H1 (cell line): ENCODE results near the gene PEPD.

ENCODE experiments used
- CBX5 ChIP-seq: fragments of 300-800, 300-1000 bp; sonication (generic); IDR thresholded peaks from 2 replicates; pipeline ENCODE4 v1.7.1; 2016; ENCODE audit warnings: antibody characterized with exemption, low read length, low read depth
- CBX8 ChIP-seq: fragments of 300-800, 300-1000 bp; sonication (generic); IDR thresholded peaks from 2 replicates; pipeline ENCODE4 v1.7.1; 2016; ENCODE audit warnings: low read depth, low read length, borderline replicate concordance
- CEBPB ChIP-seq: IDR thresholded peaks from 2 replicates; pipeline ENCODE4 v1.6.1; 2012; ENCODE audit warnings: low read depth, low read length
- POLR2A ChIP-seq, 2 experiments: IDR thresholded peaks; 1 replicate in 1 of 2; 2 replicates in 1 of 2; pipeline ENCODE4 v1.6.1; 2011; ENCODE audit warnings: low read depth in 2 of 2, low read length in 2 of 2, mild to moderate bottlenecking in 2 of 2; ENCODE audit errors: control extremely low read depth in 1 of 2
- POLR2AphosphoS5 ChIP-seq: IDR thresholded peaks from 2 replicates; pipeline ENCODE4 v1.6.1; 2011; ENCODE audit warnings: low read depth, low read length
- RFX5 ChIP-seq: IDR thresholded peaks from 2 replicates; pipeline ENCODE4 v1.6.1; 2011; ENCODE audit warnings: low read depth, low read length, improper control_type of control experiment, borderline replicate concordance
- RNF2 ChIP-seq: fragments of 200-900, 300-1000 bp; sonication (generic); IDR thresholded peaks from 2 replicates; pipeline ENCODE4 v1.7.1; 2016; ENCODE audit warnings: borderline replicate concordance, low read depth, mild to moderate bottlenecking, antibody characterized with exemption, low read length; ENCODE audit not compliant: poor library complexity, severe bottlenecking; ENCODE audit errors: missing control alignments
- SIN3A ChIP-seq, 2 experiments: IDR thresholded peaks in 1 of 2; conservative IDR thresholded peaks in 1 of 2; 2 replicates each; pipeline ENCODE4 v1.6.1; 2011 to 2012; ENCODE audit warnings: low read length in 2 of 2, improper control_type of control experiment in 1 of 2, low read depth in 1 of 2, mild to moderate bottlenecking in 1 of 2
- ZNF274 ChIP-seq: IDR thresholded peaks from 2 replicates; pipeline ENCODE4 v1.7.0; 2012; ENCODE audit warnings: low read length, borderline replicate concordance; ENCODE audit errors: extremely low read depth
- TF ChIP-seq, protein P1 (sequence below), 3 experiments: IDR thresholded peaks; 1 replicate in 2 of 3; 2 replicates in 1 of 3; pipeline versions ENCODE4 v1.5.1 to v1.6.1; 2011; ENCODE audit warnings: low read length in 3 of 3, mild to moderate bottlenecking in 3 of 3, inconsistent platforms in 2 of 3, low read depth in 1 of 3, moderate library complexity in 1 of 3; ENCODE audit not compliant: insufficient read depth in 1 of 3; ENCODE audit errors: control extremely low read depth in 1 of 3
- TF ChIP-seq, protein P2 (sequence below): IDR thresholded peaks from 2 replicates; pipeline ENCODE4 v1.6.1; 2011; ENCODE audit warnings: low read depth, mild to moderate bottlenecking, low read length; ENCODE audit not compliant: insufficient read depth

DNA sequence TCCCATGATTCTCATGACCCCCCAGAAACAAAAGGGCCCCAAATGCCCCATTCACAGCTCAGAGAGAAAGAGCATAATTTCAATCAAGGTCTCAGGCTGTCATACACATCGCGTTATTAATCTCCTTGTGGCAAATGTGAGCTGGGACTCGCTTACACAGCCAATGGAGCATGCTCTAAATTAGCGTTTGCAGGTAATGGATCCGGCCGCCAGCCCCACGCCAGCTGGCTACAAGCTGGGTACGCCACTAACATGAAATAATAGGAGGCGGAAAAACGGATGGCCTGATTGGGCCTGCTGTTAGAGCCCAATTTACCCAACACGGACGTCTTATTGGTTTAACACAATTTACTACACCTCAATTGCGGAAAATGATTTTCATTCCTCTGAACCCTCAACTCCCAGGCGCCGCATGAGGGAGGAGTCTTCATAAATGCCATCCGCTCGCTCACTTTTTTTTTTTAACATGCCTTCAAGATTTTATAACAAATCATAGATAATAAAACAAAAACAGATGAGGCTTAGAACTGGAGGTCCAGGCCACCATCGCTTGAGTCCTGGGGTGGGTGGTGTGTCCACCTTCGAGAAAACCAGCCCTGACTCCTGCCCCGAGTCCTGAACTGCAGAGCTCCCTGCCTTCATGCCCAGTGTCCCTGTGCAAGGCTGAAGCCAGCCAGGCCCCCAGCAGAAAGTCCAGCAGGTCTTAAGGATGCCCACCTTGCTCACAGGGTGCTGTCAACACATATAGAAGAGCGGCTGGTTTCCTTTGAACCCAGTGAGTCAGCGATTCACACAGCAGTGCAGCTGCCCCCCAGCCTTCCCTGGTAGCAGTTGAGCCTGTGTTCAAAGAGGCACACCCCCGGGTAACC, 62.1 kb downstream of the PEPD start:
- TF ChIP-seq CEBPB = no peak
- TF ChIP-seq RNF2 = no peak
- TF ChIP-seq CBX8 = no peak
- TF ChIP-seq SIN3A (conservative IDR thresholded peaks at IDR 0.05 in 1 of 2, IDR thresholded peaks at IDR 0.05 in 1 of 2; ENCODE audit: low read depth in 1 of 2, low read length in 2 of 2) = no peak
- no peak for TF ChIP-seq RFX5
- no peak for TF ChIP-seq POLR2AphosphoS5
- TF ChIP-seq, protein P1, sequence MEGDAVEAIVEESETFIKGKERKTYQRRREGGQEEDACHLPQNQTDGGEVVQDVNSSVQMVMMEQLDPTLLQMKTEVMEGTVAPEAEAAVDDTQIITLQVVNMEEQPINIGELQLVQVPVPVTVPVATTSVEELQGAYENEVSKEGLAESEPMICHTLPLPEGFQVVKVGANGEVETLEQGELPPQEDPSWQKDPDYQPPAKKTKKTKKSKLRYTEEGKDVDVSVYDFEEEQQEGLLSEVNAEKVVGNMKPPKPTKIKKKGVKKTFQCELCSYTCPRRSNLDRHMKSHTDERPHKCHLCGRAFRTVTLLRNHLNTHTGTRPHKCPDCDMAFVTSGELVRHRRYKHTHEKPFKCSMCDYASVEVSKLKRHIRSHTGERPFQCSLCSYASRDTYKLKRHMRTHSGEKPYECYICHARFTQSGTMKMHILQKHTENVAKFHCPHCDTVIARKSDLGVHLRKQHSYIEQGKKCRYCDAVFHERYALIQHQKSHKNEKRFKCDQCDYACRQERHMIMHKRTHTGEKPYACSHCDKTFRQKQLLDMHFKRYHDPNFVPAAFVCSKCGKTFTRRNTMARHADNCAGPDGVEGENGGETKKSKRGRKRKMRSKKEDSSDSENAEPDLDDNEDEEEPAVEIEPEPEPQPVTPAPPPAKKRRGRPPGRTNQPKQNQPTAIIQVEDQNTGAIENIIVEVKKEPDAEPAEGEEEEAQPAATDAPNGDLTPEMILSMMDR (IDR thresholded peaks at IDR 0.05; ENCODE audit: control extremely low read depth in 1 of 3, insufficient read depth in 1 of 3, low read depth in 1 of 3, low read length in 3 of 3) = no peak
- TF ChIP-seq, protein P2, sequence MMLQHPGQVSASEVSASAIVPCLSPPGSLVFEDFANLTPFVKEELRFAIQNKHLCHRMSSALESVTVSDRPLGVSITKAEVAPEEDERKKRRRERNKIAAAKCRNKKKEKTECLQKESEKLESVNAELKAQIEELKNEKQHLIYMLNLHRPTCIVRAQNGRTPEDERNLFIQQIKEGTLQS = no peak
- no peak for TF ChIP-seq ZNF274
- TF ChIP-seq POLR2A (IDR thresholded peaks at IDR 0.05; ENCODE audit: control extremely low read depth in 1 of 2, low read depth in 2 of 2, low read length in 2 of 2) = no peak
- no peak for TF ChIP-seq CBX5
